SK-N-SH treated with all-trans-retinoic acid at 6 μM for 48 hours (cell line): ENCODE measurements around the gene PRR7.
A peak's percentile ranks its signal among the peaks of the same experiment; 100 is the strongest.

Experiments used
- ATAC-seq: fragments of 200-7000 bp; cut with Tn5 transposase; 3 replicates; pipeline ENCODE4 v1.9.1; 2020; ENCODE audit warnings: mild to moderate bottlenecking, moderate library complexity
- ARNTL ChIP-seq: fragments of 450-650 bp; formaldehyde crosslinking; IDR thresholded peaks from 2 replicates; pipeline ENCODE4 v1.5.0; 2020; ENCODE audit warnings: low read depth, mild to moderate bottlenecking, moderate library complexity, borderline replicate concordance
- BACH2 ChIP-seq: fragments of 250-450 bp; sonication (Bioruptor Pico); IDR thresholded peaks from 2 replicates; pipeline ENCODE4 v1.9.0; 2021; ENCODE audit warnings: mild to moderate bottlenecking, borderline replicate concordance
- CREB5 ChIP-seq: fragments of 250-450 bp; sonication (Bioruptor Pico); IDR thresholded peaks from 2 replicates; pipeline ENCODE4 v1.5.1; 2020; ENCODE audit warnings: low read depth, mild to moderate bottlenecking, moderate library complexity
- CSDC2 ChIP-seq: fragments of 250-450 bp; sonication (Bioruptor Pico); IDR thresholded peaks from 2 replicates; pipeline ENCODE4 v1.5.0; 2020; ENCODE audit warnings: mild to moderate bottlenecking, moderate library complexity
- CSRNP3 ChIP-seq: fragments of 250-450 bp; sonication (Bioruptor Pico); IDR thresholded peaks from 2 replicates; pipeline ENCODE4 v1.5.1; 2021; ENCODE audit warnings: mild to moderate bottlenecking, moderate library complexity
- ESRRG ChIP-seq: fragments of 250-450 bp; sonication (Bioruptor Pico); IDR thresholded peaks from 2 replicates; pipeline ENCODE4 v1.6.1; 2021; ENCODE audit warnings: mild to moderate bottlenecking
- GLIS3 ChIP-seq: fragments of 250-450 bp; sonication (Bioruptor Pico); IDR thresholded peaks from 2 replicates; pipeline ENCODE4 v1.5.0; 2020; ENCODE audit warnings: mild to moderate bottlenecking, moderate library complexity
- ISL1 ChIP-seq: fragments of 250-450 bp; sonication (Bioruptor Pico); IDR thresholded peaks from 2 replicates; pipeline ENCODE4 v2.1.2; 2022; ENCODE audit warnings: mild to moderate bottlenecking, moderate library complexity
- OSR1 ChIP-seq: fragments of 250-450 bp; sonication (Bioruptor Pico); IDR thresholded peaks from 2 replicates; pipeline ENCODE4 v1.8.0; 2022; ENCODE audit warnings: moderate library complexity, mild to moderate bottlenecking, inconsistent platforms
- PATZ1 ChIP-seq: fragments of 250-450 bp; sonication (Bioruptor Pico); IDR thresholded peaks from 2 replicates; pipeline ENCODE4 v1.8.0; 2020; ENCODE audit warnings: mild to moderate bottlenecking, moderate library complexity, borderline replicate concordance
- POU6F1 ChIP-seq: fragments of 250-450 bp; sonication (Bioruptor Pico); IDR thresholded peaks from 2 replicates; pipeline ENCODE4 v1.8.0; 2021; ENCODE audit warnings: low read depth, mild to moderate bottlenecking, moderate library complexity, borderline replicate concordance
- PPARA ChIP-seq: fragments of 250-450 bp; sonication (Bioruptor Pico); IDR thresholded peaks from 2 replicates; pipeline ENCODE4 v1.5.0; 2020; ENCODE audit warnings: mild to moderate bottlenecking, borderline replicate concordance
- RARB ChIP-seq: fragments of 250-450 bp; sonication (Bioruptor Pico); IDR thresholded peaks from 2 replicates; pipeline ENCODE4 v1.8.0; 2021; ENCODE audit warnings: mild to moderate bottlenecking, moderate library complexity
- SNAI2 ChIP-seq: fragments of 250-450 bp; sonication (Bioruptor Pico); IDR thresholded peaks from 2 replicates; pipeline ENCODE4 v1.5.0; 2020; ENCODE audit warnings: mild to moderate bottlenecking, moderate library complexity
- TCF4 ChIP-seq: fragments of 250-450 bp; sonication (Bioruptor Pico); IDR thresholded peaks from 2 replicates; pipeline ENCODE4 v1.8.0; 2021; ENCODE audit warnings: mild to moderate bottlenecking, moderate library complexity, borderline replicate concordance
- TOX ChIP-seq: fragments of 250-450 bp; sonication (Bioruptor Pico); IDR thresholded peaks from 2 replicates; pipeline ENCODE4 v1.8.0; 2021; ENCODE audit warnings: mild to moderate bottlenecking, moderate library complexity, borderline replicate concordance
- TSHZ2 ChIP-seq: fragments of 250-450 bp; sonication (Bioruptor Pico); IDR thresholded peaks from 2 replicates; pipeline ENCODE4 v1.5.0; 2020; ENCODE audit warnings: mild to moderate bottlenecking, moderate library complexity
- ZC3H10 ChIP-seq: fragments of 250-450 bp; sonication (Bioruptor Pico); IDR thresholded peaks from 2 replicates; pipeline ENCODE4 v1.5.1; 2021; ENCODE audit warnings: mild to moderate bottlenecking, moderate library complexity
- ZFP3 ChIP-seq: fragments of 250-450 bp; sonication (Bioruptor Pico); IDR thresholded peaks from 2 replicates; pipeline ENCODE4 v1.5.0; 2020; ENCODE audit warnings: mild to moderate bottlenecking, moderate library complexity
- ZFP30 ChIP-seq: fragments of 450-650 bp; formaldehyde crosslinking; IDR thresholded peaks from 2 replicates; pipeline ENCODE4 v1.5.0; 2022; ENCODE audit warnings: mild to moderate bottlenecking, moderate library complexity
- ZNF565 ChIP-seq: fragments of 450-650 bp; formaldehyde crosslinking; conservative IDR thresholded peaks from 2 replicates; pipeline ENCODE4 v1.5.0; 2020; ENCODE audit warnings: low read depth, mild to moderate bottlenecking, moderate library complexity
- ZNF70 ChIP-seq: fragments of 450-650 bp; formaldehyde crosslinking; IDR thresholded peaks from 2 replicates; pipeline ENCODE4 v1.5.0; 2020; ENCODE audit warnings: mild to moderate bottlenecking, moderate library complexity
- ZNF8 ChIP-seq: fragments of 450-650 bp; formaldehyde crosslinking; IDR thresholded peaks from 2 replicates; pipeline ENCODE4 v1.5.0; 2020; ENCODE audit warnings: mild to moderate bottlenecking, moderate library complexity

Gene PRR7

GRCh38 chr5:177477701-177478477 lies 31.3 kb downstream of the PRR7 start:
- TF ChIP-seq ZNF70 (CRISPR knock-in tag) (no peak), ESRRG (CRISPR knock-in tag) (no peak), ARNTL (no peak), OSR1 (CRISPR knock-in tag) (no peak), CSDC2 (CRISPR knock-in tag) (no peak), TCF4 (no peak), RARB (CRISPR knock-in tag) (no peak), ISL1 (no peak)
- TF ChIP-seq, all 23 proteins: peak for 0
- ATAC-seq = no peak; the same call in 2 of the 3 replicates

- peak; percentile 19 for ATAC-seq
- no peak for TF ChIP-seq ZNF70 (CRISPR knock-in tag)
- no peak for TF ChIP-seq OSR1 (CRISPR knock-in tag)
- TF ChIP-seq ZC3H10 (CRISPR knock-in tag) = no peak
- TF ChIP-seq CSRNP3 (CRISPR knock-in tag) = no peak; the same call in 1 of the 2 replicates
- TF ChIP-seq PATZ1 (CRISPR knock-in tag) = no peak
- TF ChIP-seq PPARA (CRISPR knock-in tag) = no peak
- TF ChIP-seq ISL1 = peak; percentile 20; the same call in 1 of the 2 replicates
- no peak for TF ChIP-seq ZFP3 (CRISPR knock-in tag)
- TF ChIP-seq SNAI2 (CRISPR knock-in tag) = no peak
- TF ChIP-seq POU6F1 = no peak
- peak; percentile 65; the same call in 1 of the 2 replicates for TF ChIP-seq TCF4
- no peak for TF ChIP-seq CREB5 (CRISPR knock-in tag)
- peak; percentile 54; the same call in 1 of the 2 replicates for TF ChIP-seq TSHZ2 (CRISPR knock-in tag)
- no peak for TF ChIP-seq ZNF565 (CRISPR knock-in tag)
- no peak for TF ChIP-seq ZFP30 (CRISPR knock-in tag)
- TF ChIP-seq BACH2 = no peak
- TF ChIP-seq ESRRG (CRISPR knock-in tag) = no peak
- TF ChIP-seq TOX = no peak
- no peak for TF ChIP-seq RARB (CRISPR knock-in tag)
- TF ChIP-seq CSDC2 (CRISPR knock-in tag) = no peak
- no peak for TF ChIP-seq ZNF8 (CRISPR knock-in tag)
- no peak for TF ChIP-seq GLIS3 (CRISPR knock-in tag)
- TF ChIP-seq ARNTL = no peak
Observed at GRCh38 chr5:177478711-177479646, 32.4 kb downstream of the PRR7 start.
